Measurements from ENCODE around the gene KIAA0586. TPM values are rescaled to one million over a fixed set of nuclear protein-coding genes. Genes with fewer than 3 reads are reported as not detected.
A peak's percentile ranks its signal among the peaks of the same experiment; 100 is the strongest.

The KIAA0586 gene
- polyA plus RNA-seq, 2 of the 4 experiments (the other 2 are of a cell fraction): 10.6 to 22.2 TPM

DNA sequence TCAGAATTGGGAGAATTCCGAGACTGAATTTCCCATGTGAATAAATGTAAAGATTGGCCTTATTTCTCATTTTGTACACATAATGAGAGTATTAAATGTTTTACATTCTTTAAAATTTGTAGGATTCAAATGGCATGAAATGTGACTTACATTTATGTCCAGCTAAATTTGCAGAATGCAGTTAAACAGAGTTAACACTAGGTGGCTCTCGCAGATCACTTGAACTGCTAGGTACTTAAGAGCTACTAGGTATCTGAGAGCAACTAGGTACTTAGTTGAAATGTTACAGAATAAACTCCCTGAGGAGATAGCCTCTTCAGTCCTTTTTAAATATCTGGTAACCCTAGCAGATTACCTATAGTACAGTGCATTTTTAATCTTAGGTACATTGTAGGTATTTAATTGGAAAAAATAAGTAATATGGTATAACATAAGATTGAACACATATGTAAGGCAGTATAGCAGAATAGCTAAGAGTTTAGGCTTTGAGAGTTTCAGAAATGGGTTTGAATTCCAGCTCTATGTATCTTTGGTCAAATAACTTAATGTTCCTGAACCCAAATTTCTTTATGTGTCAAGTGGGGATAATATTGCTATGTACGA, 73.8 kb downstream of the KIAA0586 start:
- TF ChIP-seq SMC3 (IDR thresholded peaks at IDR 0.05): peak; percentile 72
- peak; percentile 84 to 88 for TF ChIP-seq RAD21 (conservative IDR thresholded peaks at IDR 0.05 in 1 of 2, IDR thresholded peaks at IDR 0.05 in 1 of 2)
- peak; percentile 90 for TF ChIP-seq CTCF (IDR thresholded peaks at IDR 0.05)
- TF ChIP-seq, protein P1, sequence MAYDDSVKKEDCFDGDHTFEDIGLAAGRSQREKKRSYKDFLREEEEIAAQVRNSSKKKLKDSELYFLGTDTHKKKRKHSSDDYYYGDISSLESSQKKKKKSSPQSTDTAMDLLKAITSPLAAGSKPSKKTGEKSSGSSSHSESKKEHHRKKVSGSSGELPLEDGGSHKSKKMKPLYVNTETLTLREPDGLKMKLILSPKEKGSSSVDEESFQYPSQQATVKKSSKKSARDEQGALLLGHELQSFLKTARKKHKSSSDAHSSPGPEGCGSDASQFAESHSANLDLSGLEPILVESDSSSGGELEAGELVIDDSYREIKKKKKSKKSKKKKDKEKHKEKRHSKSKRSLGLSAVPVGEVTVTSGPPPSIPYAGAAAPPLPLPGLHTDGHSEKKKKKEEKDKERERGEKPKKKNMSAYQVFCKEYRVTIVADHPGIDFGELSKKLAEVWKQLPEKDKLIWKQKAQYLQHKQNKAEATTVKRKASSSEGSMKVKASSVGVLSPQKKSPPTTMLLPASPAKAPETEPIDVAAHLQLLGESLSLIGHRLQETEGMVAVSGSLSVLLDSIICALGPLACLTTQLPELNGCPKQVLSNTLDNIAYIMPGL (CRISPR knock-in tag; IDR thresholded peaks at IDR 0.05; ENCODE audit: borderline replicate concordance): no peak
- WGBS (ENCODE audit: missing lambda C conversion rate): 33% methylated on average over 3 of the region's 3 CpGs
- no peak overlapping the region for H3K27ac ChIP-seq
- peak; percentile 94 for FAIRE-seq
- ChIA-PET POLR2A (interaction anchor here (1.3 kb wide), 1 partner anchor 137 kb away, joined by 23 read pairs; the partner anchor contains the start of gene DACT1), CTCF (interaction anchor here (0.6 to 4.9 kb wide), 72 partner anchors 9 to 1080 kb away, joined by 3 to 78 read pairs (median 4); partner anchors contain the start of genes CCDC175 and DACT1)
- ATAC-seq: peak; percentile 86 to 90; a peak in 4 of 6 replicates
- H3K4me3 ChIP-seq: no peak overlapping the region
- H3K9me3 ChIP-seq: no peaks in the 10 kb centered on the region
- no peak overlapping the region for H3K4me2 ChIP-seq
- DNase-seq (ENCODE audit: low read depth in 1 of 2, low spot score in 1 of 2): peak; percentile 21 to 80
- H3K4me1 ChIP-seq: no peaks in the 10 kb centered on the region

DNA sequence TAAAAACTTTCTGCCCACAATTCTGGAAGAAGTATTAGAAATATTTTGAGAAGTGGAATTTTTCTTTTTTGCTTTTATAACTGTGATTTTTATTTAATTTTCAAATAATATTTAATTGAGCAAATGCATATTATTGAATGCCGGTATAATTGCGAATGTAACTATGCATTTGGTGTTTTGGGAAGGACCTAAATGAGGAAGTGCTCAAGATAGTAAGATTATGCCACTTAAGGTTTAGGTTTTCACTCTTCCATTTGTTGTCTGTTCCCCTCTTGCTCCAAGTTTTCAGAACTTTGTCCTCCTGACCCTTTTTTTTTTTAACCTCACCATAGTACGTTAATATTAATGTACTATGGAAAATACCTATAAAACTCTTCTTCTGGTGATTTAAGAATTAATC, 85.8 kb downstream of the KIAA0586 start:
- 90% methylated on average over 3 of the region's 3 CpGs for WGBS (ENCODE audit: missing lambda C conversion rate)
- no peak for ATAC-seq
- Histone ChIP-seq H3K4me2 (no peak overlapping the region), H3K4me1 (no peaks in the 10 kb centered on the region), H3K27ac (no peak overlapping the region), H3K9me3 (no peaks in the 10 kb centered on the region), H3K4me3 (no peak overlapping the region)
- ChIA-PET CTCF (no interaction called here), POLR2A (no interaction called here)
- TF ChIP-seq BCL3 (IDR thresholded peaks at IDR 0.05) (no peak), EP300 (IDR thresholded peaks at IDR 0.05) (no peak), ELK1 (IDR thresholded peaks at IDR 0.05; ENCODE audit: low read depth, low read length) (no peak), PHF8 (IDR thresholded peaks at IDR 0.05; ENCODE audit: borderline replicate concordance, low read depth) (no peak), HOXB5 (CRISPR knock-in tag; IDR thresholded peaks at IDR 0.05) (no peak), CBX2 (IDR thresholded peaks at IDR 0.05; ENCODE audit: borderline replicate concordance, low read depth) (no peak), E2F6 (IDR thresholded peaks at IDR 0.05; ENCODE audit: borderline replicate concordance, low read depth) (no peak), REST (IDR thresholded peaks at IDR 0.05) (no peak), NR3C1 (IDR thresholded peaks at IDR 0.05) (no peak), ATOH8 (CRISPR knock-in tag; IDR thresholded peaks at IDR 0.05; ENCODE audit: low read depth) (no peak), SMC3 (IDR thresholded peaks at IDR 0.05) (no peak), CHD4 (IDR thresholded peaks at IDR 0.05; ENCODE audit: borderline replicate concordance) (no peak)
- TF ChIP-seq, protein P1 (CRISPR knock-in tag; IDR thresholded peaks at IDR 0.05; ENCODE audit: borderline replicate concordance): no peak
- TF ChIP-seq, protein P2, sequence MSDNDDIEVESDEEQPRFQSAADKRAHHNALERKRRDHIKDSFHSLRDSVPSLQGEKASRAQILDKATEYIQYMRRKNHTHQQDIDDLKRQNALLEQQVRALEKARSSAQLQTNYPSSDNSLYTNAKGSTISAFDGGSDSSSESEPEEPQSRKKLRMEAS (IDR thresholded peaks at IDR 0.05): no peak
- no peak for FAIRE-seq
- DNase-seq (ENCODE audit: low read depth in 1 of 2, low spot score in 1 of 2): no peak

Measured in A549 (cell line).